GM12872 (cell line): Measurements from ENCODE around the gene PVALEF.

ENCODE experiments used
- CTCF ChIP-seq: IDR thresholded peaks from 3 replicates; pipeline ENCODE4 v1.5.1; 2011; ENCODE audit warnings: low read depth, mild to moderate bottlenecking, low read length, moderate library complexity; ENCODE audit not compliant: insufficient read depth

The PVALEF gene

GRCh38 chr17:81126281-81127132 lies 38.8 kb upstream of the PVALEF start:
- TF ChIP-seq CTCF = no peak

GRCh38 chr17:81127133-81127455 lies 38.2 kb upstream of the PVALEF start:
- TF ChIP-seq CTCF = no peak

GRCh38 chr17:81127526-81128177 lies 37.7 kb upstream of the PVALEF start:
- no peak for TF ChIP-seq CTCF

- TF ChIP-seq CTCF = no peak
Observed at GRCh38 chr17:81128338-81128737, 37.0 kb upstream of the PVALEF start.

GRCh38 chr17:81128774-81129173 lies 36.5 kb upstream of the PVALEF start:
- no peak for TF ChIP-seq CTCF

GRCh38 chr17:81129289-81129688 lies 36.0 kb upstream of the PVALEF start:
- TF ChIP-seq CTCF = no peak

- no peak for TF ChIP-seq CTCF
Observed at GRCh38 chr17:81129711-81130367, 35.5 kb upstream of the PVALEF start.
